HFF-Myc (cell line): ENCODE results near the gene TGM2.

Experiments used
- DNase-seq: peaks from one replicate; pipeline ENCODE4 v3.0.0-alpha.2; 2011; ENCODE audit warnings: low read depth; ENCODE audit errors: extremely low read depth
- H3K4me3 ChIP-seq: replicated peaks from 2 replicates; pipeline ENCODE4 v1.5.1; 2011; ENCODE audit warnings: low read depth, mild to moderate bottlenecking, control low read depth, low read length
- CTCF ChIP-seq: IDR thresholded peaks from 2 replicates; pipeline ENCODE4 v1.5.1; 2012; ENCODE audit warnings: mild to moderate bottlenecking, low read depth, low read length, control low read depth; ENCODE audit errors: missing control alignments

TGM2 gene

DNA sequence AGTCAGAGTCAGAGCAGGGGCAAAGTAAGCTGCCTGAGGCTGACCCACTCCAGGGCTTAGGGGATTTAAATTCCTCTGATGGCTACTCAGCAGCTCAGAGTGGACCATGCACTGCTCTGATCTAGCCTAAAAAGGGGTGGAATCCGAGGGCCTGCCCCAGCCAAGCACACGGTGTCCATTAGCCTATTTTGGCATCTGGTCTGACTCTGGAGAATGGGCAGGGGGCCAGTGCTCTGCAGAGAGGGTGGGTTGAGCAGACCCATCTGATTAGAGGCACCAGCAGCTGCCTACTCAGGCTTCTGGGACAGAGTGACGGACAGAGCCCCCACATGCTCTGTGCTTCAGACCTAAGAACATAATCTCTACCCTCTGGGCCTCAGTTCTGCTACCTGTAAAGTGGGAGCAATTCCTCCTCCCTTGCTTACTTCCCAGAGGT lies 25.9 kb upstream of the TGM2 start:
- TF ChIP-seq CTCF, result no peak
- no peak overlapping the region for H3K4me3 ChIP-seq
- no peak for DNase-seq

DNA sequence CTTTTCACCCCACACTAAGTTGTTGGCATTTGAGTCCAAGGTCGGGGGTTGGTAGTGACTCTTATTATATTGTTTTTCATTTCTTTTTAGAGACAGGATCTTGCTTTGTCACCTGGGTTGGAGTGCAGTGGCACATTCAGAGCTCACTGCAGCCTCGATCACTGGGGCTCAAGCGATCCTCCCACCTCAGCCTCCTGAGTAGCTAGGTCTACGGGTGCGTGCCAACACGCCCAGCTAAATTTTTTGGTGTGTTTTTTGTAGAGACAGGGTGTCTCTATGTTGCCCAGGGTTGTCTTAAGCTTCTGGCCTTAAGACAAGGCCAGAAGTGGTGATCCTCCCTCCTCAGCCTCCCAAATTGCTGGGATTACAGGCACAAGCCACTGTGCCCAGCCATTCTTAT lies 25.1 kb upstream of the TGM2 start:
- H3K4me3 ChIP-seq, result no peak overlapping the region
- no peak for TF ChIP-seq CTCF
- DNase-seq, result no peak

GRCh38 chr20:38187517-38187916 lies 22.4 kb upstream of the TGM2 start:
- peak; percentile 12 for TF ChIP-seq CTCF
- DNase-seq, result no peak
- H3K4me3 ChIP-seq, result no peak overlapping the region

GRCh38 chr20:38186788-38187221 lies 21.7 kb upstream of the TGM2 start:
- H3K4me3 ChIP-seq, result no peak overlapping the region
- TF ChIP-seq CTCF, result no peak
- DNase-seq, result no peak

- no peak for TF ChIP-seq CTCF
- DNase-seq, result no peak
- H3K4me3 ChIP-seq, result no peak overlapping the region
These were observed 19.0 kb upstream of the TGM2 start for GRCh38 chr20:38184101-38184500.

GRCh38 chr20:38181971-38182370 lies 16.9 kb upstream of the TGM2 start:
- no peak for TF ChIP-seq CTCF
- DNase-seq, result no peak
- no peak overlapping the region for H3K4me3 ChIP-seq

DNA sequence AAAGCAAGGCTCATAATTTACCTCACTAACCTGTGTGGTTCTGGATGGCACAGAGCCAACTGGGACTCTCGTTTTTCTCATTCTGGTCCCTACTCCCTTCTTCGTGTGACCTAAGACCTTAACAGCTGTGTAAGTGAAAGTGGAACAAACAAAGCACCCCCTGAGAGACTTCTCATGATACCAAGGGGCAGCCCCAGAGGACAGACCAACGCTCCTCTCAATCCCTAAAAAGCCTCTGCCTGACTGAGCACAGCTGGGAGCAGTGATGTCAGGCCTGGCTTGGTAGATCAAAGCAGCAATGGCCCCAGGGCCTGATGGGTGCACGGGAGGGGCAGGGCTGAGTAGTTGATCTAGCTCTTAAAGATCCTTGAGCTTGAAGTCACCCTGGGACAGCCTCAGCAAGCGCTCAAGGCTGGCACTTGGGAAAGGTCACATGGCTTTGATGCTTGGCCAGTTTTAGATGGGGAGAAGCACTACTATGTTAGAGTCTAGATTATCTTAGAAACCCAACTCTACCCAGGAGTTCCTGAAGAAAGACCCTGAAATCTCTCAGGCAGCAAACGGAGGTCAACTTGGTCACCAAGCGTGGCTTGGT lies 16.2 kb upstream of the TGM2 start:
- DNase-seq, result no peak
- no peak overlapping the region for H3K4me3 ChIP-seq
- no peak for TF ChIP-seq CTCF
